ENCODE results near the gene RBMS1.

DNA sequence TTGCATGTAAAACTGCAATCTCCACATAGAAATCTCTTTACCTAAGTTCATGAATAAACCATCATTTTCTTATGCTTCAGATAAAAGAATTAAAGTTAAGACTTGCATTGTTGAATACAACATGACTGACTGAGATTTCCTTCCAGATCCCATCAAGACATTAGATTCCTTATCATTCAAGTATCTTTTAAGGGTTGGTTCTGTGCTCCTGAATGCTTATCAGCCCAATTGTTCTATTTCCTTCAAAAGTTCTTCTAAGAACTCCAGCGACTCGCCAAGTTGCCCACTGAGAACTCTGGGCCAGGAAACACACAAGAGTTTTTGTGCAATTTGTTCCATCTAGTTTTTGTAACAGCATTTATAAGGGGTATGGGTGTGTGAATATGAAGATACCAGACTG lies 120.3 kb downstream of the RBMS1 start:
- TF ChIP-seq POLR2A (IDR thresholded peaks at IDR 0.05; ENCODE audit: low read depth, low read length), result no peak
- no peak for TF ChIP-seq POLR2AphosphoS5 (IDR thresholded peaks at IDR 0.05; ENCODE audit: low read depth, low read length)
- no peak for TF ChIP-seq SPI1 (IDR thresholded peaks at IDR 0.05; ENCODE audit: low read depth, low read length)

All from GM12891 (cell line).